A673 (cell line): Measurements from ENCODE around the gene PBOV1.

Experiments used
- CTCF ChIP-seq: fragments of 300-800, 200-600 bp; sonication (generic); conservative IDR thresholded peaks from 2 replicates; pipeline ENCODE4 v1.5.1; 2017; ENCODE audit warnings: low read depth, mild to moderate bottlenecking, antibody characterized with exemption, low read length, moderate library complexity, mixed read lengths
- EZH2 ChIP-seq: fragments of 200-600 bp; sonication (generic); IDR thresholded peaks from 2 replicates; pipeline ENCODE4 v1.6.1; 2017; ENCODE audit warnings: borderline replicate concordance, low read depth, mild to moderate bottlenecking, mixed read lengths, antibody characterized with exemption, low read length; ENCODE audit not compliant: poor library complexity, severe bottlenecking

GRCh38 chr6:138235205-138235604 is 16.9 kb upstream of the PBOV1 start:
- TF ChIP-seq CTCF (no peak), EZH2 (no peak)
